ENCODE results near the gene PHACTR4. TPM values are rescaled to one million over a fixed set of nuclear protein-coding genes. Genes with fewer than 3 reads are reported as not detected.
"Not testable (repeated sequence)": the region's sequence is repeated elsewhere in the genome, so short reads cannot be mapped to it uniquely, and the experiment has no call there.

The PHACTR4 gene
- 10.3 and 13.3 TPM in 2 replicates for total RNA-seq

DNA sequence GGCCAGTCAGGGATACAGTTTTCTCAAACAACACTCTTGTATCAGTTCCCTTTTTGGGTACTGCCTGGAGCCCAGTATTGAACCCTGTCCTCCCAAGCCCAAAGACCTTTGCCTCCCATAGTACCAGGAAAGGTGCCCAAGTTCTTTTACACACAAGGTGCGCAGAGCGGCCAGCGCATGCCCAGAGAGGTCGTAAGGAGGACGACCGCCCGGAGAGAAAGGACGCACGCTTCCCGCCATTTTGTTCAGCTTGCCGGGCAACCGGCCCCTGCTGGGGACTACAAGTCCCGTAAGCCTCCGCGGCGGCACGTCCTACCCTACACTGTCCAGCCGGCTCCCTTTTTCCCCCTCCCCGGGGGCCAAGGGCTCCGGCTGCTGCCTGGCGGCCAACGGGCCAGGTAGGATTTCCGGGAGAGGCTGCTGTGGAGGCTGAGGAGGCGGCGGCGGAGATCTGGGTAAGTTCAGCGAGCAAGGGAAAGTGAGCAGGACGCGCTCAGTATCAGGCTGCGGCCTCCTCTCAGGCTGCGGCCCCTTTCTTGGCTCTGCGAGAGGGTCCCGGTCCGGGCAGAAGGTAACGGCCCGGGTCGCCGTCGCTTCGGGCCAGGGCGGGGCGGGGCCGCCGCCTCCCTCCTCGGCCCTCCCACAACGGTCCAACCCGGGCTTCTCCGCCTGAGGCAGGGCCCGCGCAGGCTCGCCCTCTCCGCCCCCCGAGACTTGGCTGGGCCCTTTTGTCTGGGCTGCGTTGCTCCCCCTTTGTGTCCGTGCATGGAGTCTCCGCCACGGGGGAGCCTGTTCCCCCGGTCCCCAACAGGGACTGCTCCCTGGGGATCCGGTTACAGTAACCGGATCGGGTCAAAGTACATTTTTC lies at the start of gene PHACTR4:
Gene PHACTR4, plus strand, starts transcription at position 370 of the 868 bp plus-strand sequence. CDS start 37,708 bp downstream, outside the sequence.
- peak; percentile 92 to 93 for DNase-seq (ENCODE audit: low read depth in 2 of 2)

DNA sequence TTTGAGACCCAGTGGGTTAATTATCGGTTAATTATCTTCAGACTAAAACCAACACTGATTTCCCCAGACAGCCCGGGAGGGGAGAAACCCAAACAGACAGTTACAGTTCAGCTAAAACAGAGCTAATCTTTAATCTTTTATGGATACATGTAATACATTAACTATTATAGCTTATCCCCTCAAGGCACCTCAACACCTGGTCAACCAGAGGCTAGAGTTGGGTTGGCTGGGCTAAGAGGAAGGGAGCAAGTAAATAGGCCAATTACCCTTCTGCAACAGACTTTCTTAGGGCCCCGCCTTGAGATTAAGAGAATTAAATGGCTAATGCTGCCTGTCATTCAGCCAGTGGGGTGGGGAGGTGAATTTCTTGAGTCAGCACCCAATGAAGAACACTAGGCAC lies 47.3 kb upstream of the PHACTR4 start:
- no peak for DNase-seq (ENCODE audit: low read depth in 2 of 2)

DNA sequence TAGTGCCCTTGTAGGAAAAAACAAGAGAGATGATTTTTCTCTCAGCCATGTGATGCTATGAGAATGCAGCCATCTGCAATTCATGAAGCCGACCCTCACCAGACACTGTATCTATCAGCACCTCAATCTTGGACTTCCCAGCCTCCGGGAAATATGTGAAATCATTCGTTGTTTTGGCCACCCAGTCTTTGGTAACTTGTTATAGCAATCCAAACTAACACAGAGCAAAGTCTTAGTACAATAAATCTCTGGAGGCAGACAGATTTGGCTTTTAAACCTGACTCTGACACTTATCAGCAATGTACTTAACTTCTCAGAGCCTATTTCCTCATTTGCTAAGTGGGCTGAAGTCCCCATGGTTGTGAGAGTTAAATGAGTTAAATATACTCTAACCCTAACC lies 45.8 kb upstream of the PHACTR4 start:
- DNase-seq (ENCODE audit: low read depth in 2 of 2), result no peak

DNA sequence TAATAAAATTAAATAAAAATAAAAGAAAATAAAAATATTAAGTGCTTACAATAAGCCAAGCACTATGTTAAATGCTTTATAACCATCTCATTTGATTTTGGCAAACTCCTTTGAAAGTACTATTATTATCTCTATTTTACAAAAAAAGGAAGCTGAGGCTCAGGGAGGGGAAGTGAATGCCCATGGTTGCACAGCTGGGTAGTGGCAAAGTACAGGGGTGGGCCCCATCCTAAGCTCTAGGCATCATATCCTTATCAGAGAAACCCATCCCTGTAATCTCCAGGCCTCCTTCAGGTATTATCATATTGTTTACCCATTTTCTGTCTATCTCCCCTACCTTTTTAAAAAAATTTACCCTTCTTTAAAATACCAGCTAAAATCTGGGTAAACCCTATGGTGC lies 43.0 kb upstream of the PHACTR4 start:
- no peak for DNase-seq (ENCODE audit: low read depth in 2 of 2)

DNA sequence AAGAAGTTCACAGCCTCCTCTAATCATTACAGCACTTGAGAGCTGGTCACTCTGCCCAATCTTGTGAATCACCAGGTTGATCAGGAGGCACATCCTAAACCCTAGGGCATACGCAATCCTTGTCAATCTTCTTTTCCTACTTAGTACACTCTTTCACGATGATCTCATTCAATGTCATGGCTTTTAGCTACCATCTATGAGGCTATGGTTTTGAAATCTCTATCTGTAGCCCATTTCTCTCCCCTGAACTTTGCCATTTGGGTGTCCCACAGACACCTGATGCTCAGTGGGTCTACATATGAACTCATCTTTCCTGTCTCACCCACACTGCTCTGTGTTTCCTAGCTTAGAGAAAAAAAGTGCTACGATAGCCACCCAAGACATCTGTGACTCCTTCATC lies 42.6 kb upstream of the PHACTR4 start:
- no peak for DNase-seq (ENCODE audit: low read depth in 2 of 2)

DNA sequence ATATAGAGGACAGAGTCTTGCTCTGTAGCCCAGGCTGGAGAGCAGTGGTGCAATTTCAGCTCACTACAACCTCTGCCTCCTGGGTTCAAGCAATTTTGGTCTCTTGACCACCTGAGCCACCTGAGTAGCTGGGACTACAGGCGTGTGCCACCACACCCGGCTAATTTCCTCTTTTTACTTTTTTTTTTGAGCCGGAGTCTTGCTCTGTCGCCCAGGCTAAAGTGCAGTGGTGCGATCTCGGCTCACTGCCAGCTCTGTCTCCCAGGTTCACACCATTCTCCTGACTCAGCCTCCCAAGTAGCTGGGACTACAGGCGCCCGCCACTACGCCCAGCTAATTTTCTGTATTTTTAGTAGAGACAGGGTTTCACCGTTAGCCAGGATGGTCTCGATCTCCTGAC lies 42.1 kb upstream of the PHACTR4 start:
- not testable (repeated sequence) for DNase-seq (ENCODE audit: low read depth in 2 of 2)

DNA sequence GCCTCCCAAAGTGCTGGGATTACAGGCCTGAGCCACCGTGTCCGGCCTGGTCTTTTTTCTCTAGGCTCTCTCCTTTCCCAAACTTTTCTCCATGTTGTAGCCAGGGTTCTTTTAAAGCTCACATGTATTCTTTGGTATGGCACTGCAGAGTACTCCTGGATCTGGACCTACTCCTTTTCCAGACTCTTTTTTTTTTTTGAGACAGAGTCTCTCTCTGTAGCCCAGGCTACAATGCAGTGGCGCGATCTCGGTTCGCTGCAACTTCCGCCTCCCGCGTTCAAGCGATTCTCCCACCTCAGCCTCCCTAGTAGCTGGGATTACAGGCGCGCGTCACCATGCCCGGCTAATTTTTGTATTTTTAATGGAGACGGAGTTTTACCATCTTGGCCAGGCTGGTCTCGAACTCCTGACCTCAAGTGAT lies 41.3 kb upstream of the PHACTR4 start:
- DNase-seq (ENCODE audit: low read depth in 2 of 2), result no peak

DNA sequence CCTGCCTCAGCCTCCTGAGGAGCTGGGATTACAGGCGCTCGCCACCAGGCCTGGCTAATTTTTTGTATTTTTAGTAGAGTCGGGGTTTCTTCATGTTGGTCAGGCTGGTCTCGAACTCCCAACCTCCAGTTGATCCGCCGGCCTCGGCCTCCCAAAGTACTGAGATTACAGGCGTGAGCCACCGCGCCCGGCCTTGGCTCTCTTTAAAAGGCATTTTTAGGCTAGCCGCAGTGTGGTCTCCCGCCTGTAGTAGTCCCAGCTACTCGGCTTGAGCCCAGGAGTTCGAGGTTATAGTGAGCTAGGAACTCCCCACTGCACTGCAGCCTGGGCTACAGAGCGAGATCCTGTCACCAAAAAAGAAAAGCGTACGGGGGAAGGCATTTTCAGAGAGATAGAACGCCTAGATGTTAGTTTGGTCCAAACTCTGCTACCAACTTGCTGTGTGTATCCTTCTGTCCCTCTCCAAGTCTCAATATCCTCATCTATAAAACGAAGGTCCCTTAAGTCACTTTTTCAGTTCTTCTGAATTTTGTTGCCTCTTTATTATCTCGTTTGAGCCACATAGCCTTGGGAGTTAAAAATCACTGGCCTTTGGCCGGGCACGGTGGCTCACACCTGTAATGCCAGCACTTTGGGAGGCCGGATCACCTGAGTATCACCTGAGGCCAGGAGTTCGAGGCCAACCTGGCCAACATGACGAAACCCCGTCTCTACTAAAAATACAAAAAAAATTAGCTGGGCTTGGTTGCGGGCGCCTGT lies 40.0 kb upstream of the PHACTR4 start:
- peak; percentile 43 to 51 for DNase-seq (ENCODE audit: low read depth in 2 of 2)

DNA sequence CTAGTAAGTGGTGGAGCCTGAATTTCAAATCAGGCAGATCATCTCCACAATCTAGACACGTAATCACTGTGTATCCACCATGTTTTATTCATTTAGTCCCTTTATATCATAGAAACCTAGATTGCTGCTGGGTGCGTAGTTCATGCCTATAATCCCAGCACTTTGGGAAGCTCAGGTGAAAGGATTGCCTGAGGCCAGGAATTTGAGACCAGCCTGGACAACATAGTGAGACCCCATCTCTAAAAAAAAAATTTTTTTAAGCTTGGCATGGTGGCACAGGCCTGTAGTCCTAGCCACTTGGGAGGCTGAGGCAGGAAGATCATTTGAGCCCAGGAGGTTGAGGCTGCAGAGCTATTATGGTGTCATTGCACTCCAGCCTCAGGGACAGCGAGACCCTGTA lies 30.6 kb upstream of the PHACTR4 start:
- DNase-seq (ENCODE audit: low read depth in 2 of 2), result no peak

DNA sequence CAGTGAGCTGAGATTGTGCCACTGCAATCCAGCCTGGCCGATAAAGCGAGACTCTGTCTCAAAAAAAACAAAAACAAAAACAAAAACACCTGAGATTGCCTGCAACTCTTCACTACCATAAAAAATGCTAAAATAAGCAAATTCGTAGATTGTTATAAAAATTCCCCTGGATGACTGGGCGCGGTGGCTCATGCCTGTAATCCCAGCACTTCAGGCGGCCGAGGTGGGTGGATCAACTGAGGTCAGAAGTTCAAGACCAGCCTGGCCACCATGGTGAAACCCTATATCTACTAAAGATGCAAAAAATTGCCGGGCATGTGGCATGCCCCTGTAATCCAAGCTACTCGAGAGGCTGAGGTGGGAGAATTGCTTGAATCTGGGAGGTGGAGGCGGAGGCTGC lies 30.0 kb upstream of the PHACTR4 start:
- DNase-seq (ENCODE audit: low read depth in 2 of 2), result no peak

DNA sequence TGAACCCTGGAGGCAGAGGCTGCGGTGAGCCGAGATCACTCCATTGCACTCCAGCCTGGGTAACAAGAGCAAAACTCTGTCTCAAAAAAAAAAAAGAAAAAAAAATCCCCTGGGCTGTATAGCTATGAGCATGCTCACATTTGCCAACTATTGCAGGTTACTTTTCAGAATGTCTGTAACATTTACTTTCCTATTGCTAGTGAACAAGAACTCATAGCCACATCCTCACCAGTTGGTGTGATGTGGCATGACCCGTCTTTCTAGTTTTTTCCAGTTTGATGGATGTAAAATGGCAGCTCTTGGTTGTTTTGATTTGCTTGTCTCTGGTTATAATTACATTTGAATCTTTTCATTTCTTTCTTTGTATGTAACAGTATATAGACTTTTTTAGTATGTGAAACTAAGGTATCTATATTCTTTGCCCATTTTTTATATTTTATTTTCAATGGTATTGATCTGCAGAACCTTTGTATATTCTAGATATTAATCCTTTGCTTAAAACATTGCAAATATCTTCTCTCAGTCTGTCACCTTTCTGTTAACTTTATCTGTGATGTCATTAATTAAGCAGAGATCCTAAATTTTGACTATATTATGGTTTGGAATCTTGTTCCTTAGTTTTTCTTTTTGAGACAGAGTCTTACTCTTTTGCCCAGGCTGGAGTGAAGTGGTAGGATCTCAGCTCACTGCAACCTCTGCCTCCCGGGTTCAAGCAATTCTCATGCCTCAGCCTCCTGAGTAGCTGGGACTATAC lies 29.1 kb upstream of the PHACTR4 start:
- DNase-seq (ENCODE audit: low read depth in 2 of 2), result no peak

DNA sequence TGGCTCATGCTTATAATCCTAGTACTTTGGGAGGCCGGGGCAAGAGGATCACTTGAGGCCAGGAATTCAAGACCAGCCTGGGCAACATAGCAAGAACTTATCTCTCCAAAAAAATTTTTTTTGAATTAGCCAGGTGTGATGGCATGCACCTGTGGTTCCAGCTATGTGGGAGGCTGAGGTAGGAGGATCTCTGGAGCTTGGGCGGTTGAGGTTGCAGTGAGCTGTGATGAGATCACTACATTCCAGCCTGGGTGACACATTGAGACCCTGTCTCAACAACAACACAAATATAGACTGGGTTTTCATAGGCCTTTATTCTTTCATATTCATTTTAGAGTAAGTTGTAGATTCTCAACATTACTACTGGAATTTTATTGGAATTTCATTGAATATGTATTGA lies 27.9 kb upstream of the PHACTR4 start:
- no peak for DNase-seq (ENCODE audit: low read depth in 2 of 2)

DNA sequence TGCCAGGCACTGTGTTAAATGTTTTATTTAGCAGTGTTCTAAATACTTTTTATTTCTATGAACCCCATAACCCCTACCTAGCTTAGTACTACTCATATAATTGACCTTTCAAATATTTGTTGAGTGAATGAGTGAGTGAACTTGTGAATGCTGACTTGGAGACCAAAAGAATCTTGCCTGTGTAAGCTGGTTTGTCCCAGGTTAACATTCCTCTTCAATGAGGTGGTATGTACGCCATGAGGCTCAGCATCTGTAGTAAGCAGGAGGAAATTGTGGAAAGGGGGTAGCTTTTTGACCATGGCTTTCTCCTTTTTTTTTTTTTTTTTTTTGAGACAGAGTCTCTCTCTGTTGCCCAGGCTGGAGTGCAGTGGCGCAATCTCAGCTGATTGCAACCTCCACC lies 26.1 kb upstream of the PHACTR4 start:
- DNase-seq (ENCODE audit: low read depth in 2 of 2), result no peak

DNA sequence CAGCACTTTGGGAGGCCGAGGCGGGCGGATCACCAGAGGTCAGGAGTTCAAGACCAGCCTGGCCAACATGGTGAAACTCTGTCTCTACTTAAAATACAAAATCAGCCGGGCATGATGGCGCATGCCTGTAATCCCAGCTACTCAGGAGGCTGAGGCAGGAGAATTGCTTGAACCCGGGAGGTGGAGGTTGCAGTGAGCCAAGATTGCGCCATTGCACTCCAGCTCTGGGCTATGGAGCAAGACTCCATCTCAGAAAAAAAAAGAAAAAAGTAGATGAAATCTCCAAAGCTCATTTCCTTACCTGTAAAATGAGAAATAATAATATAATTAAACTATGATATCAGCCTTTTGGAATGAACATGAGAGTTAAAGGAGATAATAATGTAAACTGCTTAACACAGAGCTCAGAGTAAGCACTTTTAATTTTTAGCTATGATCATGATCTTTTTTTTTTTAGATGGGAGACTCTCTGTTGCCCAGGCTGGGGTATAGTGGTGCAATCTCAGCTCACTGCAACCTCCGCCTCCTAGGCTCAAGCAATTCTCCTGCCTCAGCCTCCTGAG lies 16.2 kb upstream of the PHACTR4 start:
- DNase-seq (ENCODE audit: low read depth in 2 of 2), result not testable (repeated sequence)

DNA sequence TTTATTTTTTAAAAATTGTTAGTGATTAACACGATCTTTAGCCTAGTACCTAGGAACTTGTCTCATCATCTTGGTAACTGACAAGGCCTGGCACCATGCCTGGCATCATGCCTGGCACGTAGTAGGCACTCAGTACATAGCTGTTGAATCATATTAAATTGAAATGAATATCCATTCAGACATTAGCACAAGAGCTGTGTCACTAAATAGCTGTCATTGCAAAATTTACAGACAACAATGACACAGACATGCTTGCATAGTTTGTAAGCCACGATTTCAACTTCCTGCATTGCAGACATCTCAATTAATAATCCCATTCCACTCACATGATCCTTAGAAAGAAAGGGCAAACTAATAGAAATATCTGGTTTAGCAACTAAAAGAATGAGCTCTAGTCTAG lies 15.4 kb upstream of the PHACTR4 start:
- peak; percentile 25 to 54 for DNase-seq (ENCODE audit: low read depth in 2 of 2)

DNA sequence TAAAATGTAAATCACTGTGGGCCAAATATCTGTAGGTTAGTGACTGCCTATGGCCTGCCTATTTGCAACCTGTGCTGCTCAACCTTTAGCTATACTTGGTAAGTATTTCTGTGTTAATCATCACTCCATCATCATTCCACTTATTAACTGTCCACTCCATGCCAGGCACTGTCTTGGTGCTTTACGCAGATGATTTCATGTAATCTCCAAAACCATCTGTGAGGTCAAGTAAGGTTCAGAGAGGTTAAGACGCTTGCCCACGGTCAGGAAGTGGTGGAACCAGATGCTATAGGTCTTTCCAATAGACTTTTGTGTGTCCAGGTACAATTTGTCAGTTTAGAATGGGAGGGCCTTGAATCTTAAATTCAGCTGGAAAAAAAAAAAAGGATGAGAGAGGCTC lies 10.8 kb upstream of the PHACTR4 start:
- no peak for DNase-seq (ENCODE audit: low read depth in 2 of 2)

DNA sequence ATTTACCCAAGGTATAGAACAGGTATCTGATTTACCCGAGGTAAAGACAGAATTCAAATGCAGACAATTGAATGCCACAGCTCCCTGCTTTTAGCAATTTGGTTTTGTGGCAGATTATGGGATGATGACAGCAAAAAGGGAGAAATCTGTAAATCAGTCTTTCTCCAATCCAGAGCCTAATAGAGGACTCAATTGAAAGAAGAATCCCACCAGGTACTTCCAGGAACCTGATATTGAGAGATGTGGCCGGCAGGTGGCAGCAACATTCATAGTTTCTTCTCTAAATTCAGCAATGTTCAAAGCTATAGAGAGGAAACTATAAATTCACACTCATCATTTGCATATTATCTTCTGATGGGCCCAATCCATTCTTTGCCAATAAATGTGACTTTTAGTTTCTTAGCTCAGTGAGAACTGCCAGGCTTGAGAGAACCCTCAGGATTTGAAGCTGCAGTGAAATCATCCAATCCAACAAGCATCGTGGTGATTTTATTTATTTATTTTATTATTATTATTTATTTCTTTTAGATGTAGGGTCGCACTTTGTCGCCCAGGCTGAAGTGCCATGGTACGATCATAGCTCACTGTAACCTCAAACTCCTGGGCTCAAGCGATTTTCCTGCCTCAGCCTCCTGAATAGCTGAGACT lies 9.8 kb upstream of the PHACTR4 start:
- peak; percentile 64 to 81 for DNase-seq (ENCODE audit: low read depth in 2 of 2)

DNA sequence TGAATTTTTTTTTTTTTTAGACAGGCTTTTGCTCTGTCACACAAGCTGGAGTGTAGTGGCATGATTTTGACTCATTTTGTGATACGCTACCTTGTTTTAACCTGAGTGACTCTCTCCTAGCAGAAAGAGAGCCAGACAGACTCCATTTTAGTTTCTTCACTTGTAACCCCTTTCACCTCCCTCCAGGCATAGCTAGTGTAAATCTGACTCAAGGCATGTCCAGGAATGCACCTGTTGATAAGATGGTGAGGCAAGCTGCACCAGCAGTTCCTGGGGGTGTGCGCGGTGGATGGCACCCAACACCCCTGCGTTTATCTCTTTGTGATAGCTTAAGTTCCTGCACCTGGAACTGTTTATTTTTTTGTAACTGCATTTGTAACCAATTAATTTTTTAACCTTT lies 4.7 kb upstream of the PHACTR4 start:
- no peak for DNase-seq (ENCODE audit: low read depth in 2 of 2)

DNA sequence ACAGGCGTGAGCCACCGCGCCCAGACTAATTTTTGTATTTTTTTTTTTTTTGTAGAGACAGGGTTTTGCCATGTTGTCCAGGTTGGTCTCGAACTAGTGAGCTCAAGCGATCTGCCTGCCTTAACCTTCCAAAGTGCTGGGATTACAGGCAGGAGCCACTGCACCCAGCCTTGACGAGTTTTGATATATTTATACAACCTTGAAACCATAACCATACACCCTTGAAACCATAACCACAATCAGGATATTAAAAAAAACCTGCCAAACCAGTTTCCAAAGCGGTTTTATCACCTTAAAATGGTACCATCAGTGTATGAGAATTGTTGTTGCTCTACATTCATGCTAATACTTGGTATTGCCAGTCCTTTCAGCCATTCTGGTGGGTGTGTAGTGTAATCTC lies 3.7 kb upstream of the PHACTR4 start:
- no peak for DNase-seq (ENCODE audit: low read depth in 2 of 2)

DNA sequence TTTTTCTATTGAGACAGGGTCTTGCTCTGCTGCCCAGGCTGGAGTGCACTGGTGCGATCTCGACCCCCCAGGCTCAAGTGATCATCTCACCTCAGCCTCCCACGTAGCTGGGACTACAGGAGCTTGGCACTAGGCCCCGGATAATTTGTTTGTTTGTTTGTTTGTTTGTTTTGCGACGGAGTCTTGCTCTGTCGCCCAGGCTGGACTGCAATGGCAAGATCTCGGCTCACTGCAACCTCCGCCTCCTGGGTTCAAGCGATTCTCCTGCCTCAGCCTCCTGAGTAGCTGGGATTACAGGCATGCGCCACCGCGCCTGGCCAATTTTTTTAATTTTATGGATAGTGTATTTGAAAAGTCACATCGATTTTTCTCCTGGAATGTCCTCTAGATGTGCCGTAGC lies 932 bp upstream of the PHACTR4 start:
- DNase-seq (ENCODE audit: low read depth in 2 of 2), result not testable (repeated sequence)

Data from lung microvascular endothelial cell (primary cell).